ENCODE results near the gene RRP12. TPM values are rescaled to one million over a fixed set of nuclear protein-coding genes. Genes with fewer than 3 reads are reported as not detected.
"Not testable (repeated sequence)": the region's sequence is repeated elsewhere in the genome, so short reads cannot be mapped to it uniquely, and the experiment has no call there.

Gene RRP12
- total and polyA plus RNA-seq, 12 donors, result 13.3 to 56.9 (median 27.6) TPM

DNA sequence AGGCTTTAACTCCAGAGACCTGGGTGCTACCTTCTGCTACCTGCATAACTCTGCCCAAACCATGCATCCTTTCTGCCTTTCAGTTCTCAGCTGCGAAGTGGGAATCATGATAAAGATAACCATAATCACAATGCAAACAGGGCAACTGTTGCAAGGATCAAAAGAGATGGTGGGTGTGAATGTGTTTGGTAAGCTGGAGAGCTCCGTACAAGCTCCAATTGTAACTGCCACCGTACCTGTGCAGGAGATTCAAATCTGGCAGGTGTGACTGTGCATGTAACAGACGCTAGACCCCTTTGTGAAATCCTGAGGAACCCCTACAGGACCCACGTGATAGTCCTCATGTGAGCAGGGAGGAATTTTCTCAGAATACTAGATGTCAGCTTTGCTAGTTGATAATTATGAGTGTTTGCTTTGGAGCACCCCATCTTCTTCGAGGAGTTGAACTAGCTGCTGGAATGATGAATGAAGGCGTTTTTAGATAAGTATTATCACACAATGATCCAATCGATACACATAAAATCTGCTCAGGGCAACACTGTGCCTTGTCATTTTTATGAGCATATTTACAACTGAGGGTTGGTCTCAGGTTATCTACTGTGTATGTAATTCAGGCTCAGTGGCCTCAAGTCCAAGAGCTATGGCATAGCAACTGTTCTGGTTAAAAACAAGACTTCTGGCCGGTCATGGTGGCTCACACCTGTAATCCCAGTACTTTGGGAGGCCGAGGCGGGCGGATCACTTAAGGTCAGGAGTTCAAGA lies 51.2 kb downstream of the RRP12 start:
- Histone ChIP-seq H3K4me1 (replicated peaks in 1 of 2) (no peaks in the 10 kb centered on the region), H3K9me3 (replicated peaks in 1 of 3) (no peaks in the 10 kb centered on the region), H3K36me3 (replicated peaks in 1 of 2) (no peaks in the 10 kb centered on the region), H3K4me3 (no peak overlapping the region), H3K27me3 (no peaks in the 10 kb centered on the region), H3K27ac (no peak overlapping the region)
- intact Hi-C loops (cut with DNase I), result loop anchor here in 1 of 2 donors (10.0 kb wide), 1 partner anchor 65 kb away; no protein-coding TSS in a partner anchor
- no peak for DNase-seq
- TF ChIP-seq POLR2A (IDR thresholded peaks at IDR 0.05) (no peak), CTCF (IDR thresholded peaks at IDR 0.05) (no peak)
- 81 to 88% (median 85%) methylated on average over 9 to 12 of the region's 12 CpGs for WGBS, 4 donors

DNA sequence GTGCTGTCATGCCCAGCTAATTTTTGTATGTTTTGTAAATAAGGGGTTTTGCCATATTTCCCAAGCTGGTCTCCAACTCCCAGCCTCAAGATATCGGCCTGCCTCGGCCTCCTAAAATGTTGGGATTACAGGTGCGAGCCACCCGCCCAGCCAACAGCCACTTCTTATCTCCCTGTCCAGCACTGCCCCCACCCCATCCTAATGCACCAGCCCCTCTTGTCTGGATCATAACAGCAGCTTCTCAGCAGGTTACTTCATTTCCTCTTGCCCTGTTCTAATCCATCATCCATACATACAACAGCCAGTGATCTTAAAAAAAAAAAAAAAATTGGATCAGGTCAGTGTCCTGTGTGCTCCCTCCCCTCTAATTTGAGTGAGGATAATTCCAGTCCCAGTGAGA lies 53.8 kb downstream of the RRP12 start:
- no peaks in the 10 kb centered on the region for H3K27me3 ChIP-seq
- intact Hi-C loops (cut with DNase I), result loop anchor here in 1 of 2 donors (10.0 kb wide), 1 partner anchor 63 kb away; no protein-coding TSS in a partner anchor
- no peak overlapping the region for H3K27ac ChIP-seq
- H3K4me3 ChIP-seq, result no peak overlapping the region
- no peaks in the 10 kb centered on the region for H3K9me3 ChIP-seq (replicated peaks in 1 of 3)
- DNase-seq, result no peak
- no peaks in the 10 kb centered on the region for H3K4me1 ChIP-seq (replicated peaks in 1 of 2)
- WGBS, 4 donors, result 93 to 99% (median 96%) methylated on average over 4 of the region's 4 CpGs
- H3K36me3 ChIP-seq (replicated peaks in 1 of 2), result no peaks in the 10 kb centered on the region
- TF ChIP-seq CTCF (IDR thresholded peaks at IDR 0.05), result no peak
- TF ChIP-seq POLR2A (IDR thresholded peaks at IDR 0.05), result no peak

DNA sequence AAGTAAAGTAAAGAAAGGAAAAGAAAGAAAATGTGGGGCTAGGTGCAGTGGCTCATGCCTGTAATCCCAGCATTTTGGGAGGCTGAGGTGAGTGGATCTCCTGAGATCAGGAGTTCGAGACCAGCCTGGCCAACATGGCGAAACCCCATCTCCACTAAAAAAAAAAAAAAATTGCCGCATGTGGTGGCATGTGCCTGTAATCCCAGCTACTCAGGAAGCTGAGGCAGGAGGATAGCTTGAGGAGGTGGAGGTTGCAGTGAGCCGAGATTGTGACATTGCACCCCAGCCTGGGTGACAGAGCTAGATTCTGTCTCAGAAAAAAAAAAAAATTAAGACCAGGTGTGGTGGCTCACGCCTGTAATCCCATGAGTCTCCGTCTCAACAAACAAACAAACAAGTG lies 57.5 kb downstream of the RRP12 start:
- not testable (repeated sequence) for DNase-seq; H3K4me1 ChIP-seq (replicated peaks in 1 of 2); H3K27ac ChIP-seq; H3K36me3 ChIP-seq (replicated peaks in 1 of 2); H3K27me3 ChIP-seq; H3K9me3 ChIP-seq (replicated peaks in 1 of 3); H3K4me3 ChIP-seq
- intact Hi-C loops (cut with DNase I), result loop anchor here in 1 of 2 donors (10.0 kb wide), 1 partner anchor 59 kb away; no protein-coding TSS in a partner anchor
- WGBS, 4 donors, result 83 to 90% (median 88%) methylated on average over 6 of the region's 6 CpGs

GRCh38 chr10:97341416-97341815 lies 59.7 kb downstream of the RRP12 start:
- Histone ChIP-seq H3K4me1 (replicated peaks in 1 of 2) (no peaks in the 10 kb centered on the region), H3K4me3 (no peak overlapping the region), H3K27me3 (no peaks in the 10 kb centered on the region), H3K27ac (no peak overlapping the region), H3K9me3 (replicated peaks in 1 of 3) (no peaks in the 10 kb centered on the region), H3K36me3 (replicated peaks in 1 of 2) (no peaks in the 10 kb centered on the region)
- TF ChIP-seq POLR2A (IDR thresholded peaks at IDR 0.05) (no peak), CTCF (IDR thresholded peaks at IDR 0.05) (no peak)
- DNase-seq, result no peak
- WGBS, 4 donors, result 68 to 85% (median 70%) methylated on average over 2 of the region's 2 CpGs
- intact Hi-C loops (cut with DNase I), result loop anchor here in 1 of 2 donors (10.0 kb wide), 1 partner anchor 57 kb away; no protein-coding TSS in a partner anchor
